GM12878 (cell line): ENCODE results near the gene ZNF367. TPM values are rescaled to one million over a fixed set of nuclear protein-coding genes. Genes with fewer than 3 reads are reported as not detected.

Source experiments
- ATAC-seq: fragments of 200-7000 bp; cut with Tn5 transposase; 3 replicates; pipeline ENCODE4 v1.9.1; 2020; ENCODE audit warnings: mild to moderate bottlenecking, moderate library complexity
- BruUV-seq: library from RNA; stranded (reverse); fragments of 400-500 nt; replicated peaks from 2 replicates; lab custom pipeline; 2021; lab: Mats Ljungman, UMichigan
- CTCF ChIA-PET: fragments of 300-600 bp; sonication (Branson Sonifier 250); formaldehyde crosslinking; extraction: SDS; loops from one replicate; lab custom pipeline; 2021; ENCODE audit warnings: inconsistent platforms; lab: Yijun Ruan, JAX
- POLR2A ChIA-PET: fragments of 350-600 bp; formaldehyde crosslinking; extraction: SDS; loops from one replicate; lab custom pipeline; 2021; ENCODE audit warnings: inconsistent platforms; lab: Charles Lee
- RAD21 ChIA-PET: fragments of 300-600 bp; sonication (Branson Sonifier 250); formaldehyde crosslinking; loops from one replicate; lab custom pipeline; 2023; ENCODE audit warnings: antibody characterized with exemption; ENCODE audit not compliant: unreplicated experiment; lab: Charles Lee
- SMC1A ChIA-PET: fragments of 300-600 bp; sonication (Branson Sonifier 250); formaldehyde crosslinking; loops from one replicate; lab custom pipeline; 2023; ENCODE audit not compliant: unreplicated experiment, uncharacterized antibody; lab: Charles Lee
- DNase-seq: peaks from one replicate; pipeline ENCODE4 v3.0.0-alpha.2; 2011; ENCODE audit warnings: low read depth, low spot score
- FAIRE-seq: peaks from 3 replicates; lab custom pipeline; 2011; peaks lifted over from hg19 to GRCh38; lab: Jason Lieb, UNC
- H2AFZ ChIP-seq: 2 replicates; pipeline ENCODE4 v1.6.0; 2011; ENCODE audit warnings: low read depth, low read length, control low read depth; ENCODE audit not compliant: control insufficient read depth
- H3K27ac ChIP-seq: 2 replicates; pipeline ENCODE4 v1.5.1; 2011; ENCODE audit warnings: control low read depth; ENCODE audit not compliant: control insufficient read depth, insufficient read depth
- H3K27me3 ChIP-seq, 2 experiments: replicated peaks in 1 of 2; 2 replicates each; pipeline versions ENCODE4 v1.6.0 to v1.6.1; 2011; ENCODE audit warnings: low read length in 1 of 2; ENCODE audit not compliant: control insufficient read depth in 2 of 2, insufficient read depth in 2 of 2
- H3K36me3 ChIP-seq, 2 experiments: 2 replicates each; pipeline ENCODE4 v1.5.1; 2011; ENCODE audit warnings: low read length in 1 of 2; ENCODE audit not compliant: control insufficient read depth in 2 of 2, insufficient read depth in 2 of 2
- H3K4me1 ChIP-seq: 2 replicates; pipeline ENCODE4 v1.6.1; 2011; ENCODE audit warnings: mild to moderate bottlenecking, low read length, moderate library complexity, mixed read lengths; ENCODE audit not compliant: control insufficient read depth, insufficient read depth
- H3K4me2 ChIP-seq: 2 replicates; pipeline ENCODE4 v1.6.0; 2011; ENCODE audit warnings: control low read depth; ENCODE audit not compliant: control insufficient read depth, insufficient read depth
- H3K4me3 ChIP-seq: fragments of 200-600 bp; sonication (generic); 2 replicates; pipeline ENCODE4 v1.5.1; 2016
- H3K79me2 ChIP-seq: 2 replicates; pipeline ENCODE4 v1.6.0; 2011; ENCODE audit warnings: low read length; ENCODE audit not compliant: control insufficient read depth, insufficient read depth
- H3K9ac ChIP-seq: 2 replicates; pipeline ENCODE4 v1.8.0; 2011; ENCODE audit warnings: low read length, control low read depth, mixed read lengths; ENCODE audit not compliant: control insufficient read depth, insufficient read depth
- H3K9me3 ChIP-seq: replicated peaks from 3 replicates; pipeline ENCODE4 v1.5.1; 2011; ENCODE audit warnings: mild to moderate bottlenecking, low read length; ENCODE audit not compliant: control insufficient read depth, insufficient read depth
- H4K20me1 ChIP-seq: 2 replicates; pipeline ENCODE4 v1.6.0; 2011; ENCODE audit not compliant: control insufficient read depth, insufficient read depth
- FOXK2 ChIP-seq: fragments of 450-650 bp; IDR thresholded peaks from 2 replicates; pipeline ENCODE4 v1.6.1; 2017; ENCODE audit warnings: mild to moderate bottlenecking, moderate library complexity
- GABPA ChIP-seq: IDR thresholded peaks from 2 replicates; pipeline ENCODE4 v1.6.1; 2014; ENCODE audit warnings: antibody characterized with exemption, low read depth, mild to moderate bottlenecking, inconsistent platforms
- ZBTB11 ChIP-seq: fragments of 450-650 bp; formaldehyde crosslinking; IDR thresholded peaks from 2 replicates; pipeline ENCODE4 v1.5.0; 2022; ENCODE audit warnings: mild to moderate bottlenecking, missing genetic modification characterization
- WGBS: methylation state at CpG from one replicate; pipeline ENCODE4 v1.1.6; 2016; ENCODE audit warnings: low lambda C conversion rate; ENCODE audit not compliant: insufficient replicate concordance, insufficient coverage; ENCODE audit errors: missing lambda C conversion rate; 5-methylcytosine and 5-hydroxymethylcytosine counted together
- in situ Hi-C: fragments of 300-500 bp; cut with MboI; formaldehyde crosslinking; loops from 9 replicates; pipeline ENCODE4 v1.14.3; 2018; ENCODE audit warnings: mixed read lengths
- intact Hi-C: fragments of 100-400 bp; cut with micrococcal nuclease; formaldehyde crosslinking; loops from one replicate; pipeline ENCODE4 v1.14.2; 2022; ENCODE audit not compliant: unreplicated experiment
- polyA plus RNA-seq, 11 experiments: library from polyadenylated mRNA; depleted of rRNA in 4 of 11; unstranded in 6 of 11; stranded (reverse) in 5 of 11; fragments of >200 nt; fragmentation: Nextera tagmentation in 4 of 11; fragmentation: Illumina TruSeq in 1 of 11; extraction: Ambion mirVana in 4 of 11; extraction: Trizol in 1 of 11; gene quantifications; 1 replicate in 1 of 11; 2 replicates in 10 of 11; pipeline versions ENCODE4 v1.2.1 to v1.2.3, GENCODE V29; 2011 to 2016; ENCODE audit warnings: inconsistent platforms in 2 of 11, missing spikeins in 2 of 11, low read depth in 1 of 11
- total RNA-seq, 4 experiments: library from RNA; depleted of rRNA in 3 of 4; stranded (reverse); fragments of >200 nt in 3 of 4; fragmentation: Illumina TruSeq in 1 of 4; extraction: Trizol in 1 of 4; gene quantifications; 2 replicates each; pipeline versions ENCODE4 v1.2.1 to v1.2.3, GENCODE V29; 2013 to 2021
- TF ChIP-seq, protein P1 (sequence below): fragments of 450-650 bp; IDR thresholded peaks from 2 replicates; pipeline ENCODE4 v1.6.1; 2017; ENCODE audit warnings: borderline replicate concordance

ZNF367 gene
- total and polyA plus RNA-seq, 10 of the 15 experiments (the other 5 are each of a cell fraction or from before 2014, with no cell fraction given) = 2.9 to 16.3 (median 11.1) TPM

DNA sequence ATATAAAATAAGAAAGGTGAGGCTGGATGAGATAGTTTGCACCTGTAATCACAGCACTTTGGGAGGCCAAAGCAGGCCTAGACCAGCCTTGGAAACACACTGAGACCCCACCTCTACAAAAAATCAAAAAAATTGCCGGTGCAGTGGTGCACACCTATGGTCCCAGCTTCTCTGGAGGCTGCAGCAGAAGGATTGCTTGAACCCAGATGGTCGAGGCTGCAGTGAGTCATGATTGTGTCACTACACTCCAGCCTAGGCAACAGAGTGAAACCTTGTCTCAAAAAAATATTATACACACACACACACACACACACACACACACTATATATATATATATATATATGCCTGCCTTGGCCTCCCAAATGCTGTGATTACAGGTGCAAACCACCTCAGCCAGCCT is 36.0 kb downstream of the ZNF367 start:
- no peaks in the 10 kb centered on the region for H3K27me3 ChIP-seq
- POLR2A ChIA-PET = interaction anchor here (0.7 to 1.0 kb wide), 2 partner anchors 16 to 268 kb away, joined by 4 read pairs; no protein-coding TSS in a partner anchor
- TF ChIP-seq GABPA = no peak
- no peak for TF ChIP-seq ZBTB11 (CRISPR knock-in tag)
- TF ChIP-seq, protein P1, sequence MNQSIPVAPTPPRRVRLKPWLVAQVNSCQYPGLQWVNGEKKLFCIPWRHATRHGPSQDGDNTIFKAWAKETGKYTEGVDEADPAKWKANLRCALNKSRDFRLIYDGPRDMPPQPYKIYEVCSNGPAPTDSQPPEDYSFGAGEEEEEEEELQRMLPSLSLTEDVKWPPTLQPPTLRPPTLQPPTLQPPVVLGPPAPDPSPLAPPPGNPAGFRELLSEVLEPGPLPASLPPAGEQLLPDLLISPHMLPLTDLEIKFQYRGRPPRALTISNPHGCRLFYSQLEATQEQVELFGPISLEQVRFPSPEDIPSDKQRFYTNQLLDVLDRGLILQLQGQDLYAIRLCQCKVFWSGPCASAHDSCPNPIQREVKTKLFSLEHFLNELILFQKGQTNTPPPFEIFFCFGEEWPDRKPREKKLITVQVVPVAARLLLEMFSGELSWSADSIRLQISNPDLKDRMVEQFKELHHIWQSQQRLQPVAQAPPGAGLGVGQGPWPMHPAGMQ = no peak
- no peak for TF ChIP-seq FOXK2
- SMC1A ChIA-PET = interaction anchor here (1.2 to 1.5 kb wide), 3 partner anchors 11 to 182 kb away, joined by 3 read pairs; no protein-coding TSS in a partner anchor
- RAD21 ChIA-PET = interaction anchor here (1.3 to 1.4 kb wide), 2 partner anchors 9 to 60 kb away, joined by 3 to 4 read pairs; no protein-coding TSS in a partner anchor
- peaks cover 4% of the 10 kb centered on the region; the same call in 1 of the 2 replicates for H3K4me1 ChIP-seq
- H2AFZ ChIP-seq = no peak overlapping the region
- no peaks in the 10 kb centered on the region for H4K20me1 ChIP-seq
- in situ Hi-C loops = no loop called here
- no peak overlapping the region for H3K27ac ChIP-seq
- intact Hi-C loops = no loop called here
- no peak overlapping the region for H3K9ac ChIP-seq
- H3K4me3 ChIP-seq = no peak overlapping the region
- no peak for ATAC-seq
- 50% methylated on average over 2 of the region's 2 CpGs for WGBS
- BruUV-seq = no TSS peak
- no peaks in the 10 kb centered on the region; the same call in 1 of the 2 replicates for H3K79me2 ChIP-seq
- CTCF ChIA-PET = interaction anchor here (1.1 kb wide), 1 partner anchor 30 kb away, joined by 4 read pairs; no protein-coding TSS in a partner anchor
- DNase-seq = no peak
- H3K9me3 ChIP-seq = no peaks in the 10 kb centered on the region
- H3K36me3 ChIP-seq = no peaks in the 10 kb centered on the region
- H3K4me2 ChIP-seq = no peak overlapping the region
- no peak for FAIRE-seq
